HEK293T (cell line): ENCODE results near the gene C10orf71.

Source experiments
- BHLHE40 ChIP-seq: fragments of 450-650 bp; IDR thresholded peaks from 2 replicates; pipeline ENCODE4 v1.6.1; 2016; ENCODE audit warnings: mild to moderate bottlenecking, moderate library complexity, borderline replicate concordance
- CTBP1 ChIP-seq: fragments of 450-650 bp; IDR thresholded peaks from 2 replicates; pipeline ENCODE4 v1.6.1; 2016; ENCODE audit warnings: borderline replicate concordance
- FOXK2 ChIP-seq: fragments of 450-650 bp; IDR thresholded peaks from 2 replicates; pipeline ENCODE4 v1.6.1; 2016; ENCODE audit warnings: mild to moderate bottlenecking
- FOXM1 ChIP-seq: fragments of 450-650 bp; IDR thresholded peaks from 2 replicates; pipeline ENCODE4 v1.6.1; 2017; ENCODE audit warnings: mild to moderate bottlenecking, borderline replicate concordance
- HDGF ChIP-seq: fragments of 450-650 bp; IDR thresholded peaks from 2 replicates; pipeline ENCODE4 v1.6.1; 2017; ENCODE audit warnings: antibody characterized with exemption, borderline replicate concordance
- LEF1 ChIP-seq: fragments of 450-650 bp; IDR thresholded peaks from 2 replicates; pipeline ENCODE4 v1.6.1; 2017; ENCODE audit warnings: mild to moderate bottlenecking, borderline replicate concordance
- NFRKB ChIP-seq: fragments of 450-650 bp; IDR thresholded peaks from 2 replicates; pipeline ENCODE4 v1.6.1; 2016; ENCODE audit warnings: mild to moderate bottlenecking, moderate library complexity
- SP1 ChIP-seq: fragments of 450-650 bp; IDR thresholded peaks from 2 replicates; pipeline ENCODE4 v1.6.1; 2017
- ZNF384 ChIP-seq: fragments of 450-650 bp; IDR thresholded peaks from 2 replicates; pipeline ENCODE4 v1.6.1; 2016

DNA sequence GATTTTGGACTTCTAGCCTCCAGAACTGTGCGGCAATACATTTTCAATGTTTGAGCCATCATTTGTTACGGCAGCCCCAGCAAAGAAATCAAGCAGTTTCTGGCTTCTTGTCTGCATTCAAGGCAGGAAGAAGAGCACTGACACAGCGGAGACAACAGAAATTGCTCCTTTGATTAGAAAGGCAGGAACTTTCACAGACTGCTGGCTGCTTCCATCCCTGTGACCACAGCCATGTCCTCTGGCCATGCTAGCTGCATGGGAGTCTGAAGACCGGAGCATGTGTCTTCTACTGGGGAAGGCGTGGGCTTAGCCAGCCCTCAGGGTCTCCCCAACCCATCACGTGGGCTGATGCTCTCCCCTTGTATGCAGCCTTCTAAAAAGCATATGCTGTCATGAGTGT is 19.1 kb downstream of the C10orf71 start:
- no peak for TF ChIP-seq FOXK2
- TF ChIP-seq NFRKB, result no peak
- TF ChIP-seq SP1, result no peak
- no peak for TF ChIP-seq BHLHE40
- no peak for TF ChIP-seq CTBP1
- no peak for TF ChIP-seq ZNF384
- TF ChIP-seq FOXM1, result no peak
- no peak for TF ChIP-seq LEF1
- no peak for TF ChIP-seq HDGF
